Nephron progenitor cell (in vitro differentiated cells): ENCODE data around the gene MYORG.

Source experiments
- DNase-seq: peaks from one replicate; pipeline ENCODE4 v3.0.0; 2021
- H3K27ac Mint-ChIP-seq: 2 replicates; pipeline ENCODE4 v1.8.0; 2021; ENCODE audit warnings: mild to moderate bottlenecking, moderate library complexity, mixed read lengths
- H3K27me3 Mint-ChIP-seq: 2 replicates; pipeline ENCODE4 v1.8.0; 2021; ENCODE audit warnings: mild to moderate bottlenecking, low read depth, mixed read lengths; ENCODE audit not compliant: poor library complexity
- H3K36me3 Mint-ChIP-seq: 2 replicates; pipeline ENCODE4 v1.8.0; 2021; ENCODE audit warnings: low read depth, mixed read lengths
- H3K4me1 Mint-ChIP-seq: 2 replicates; pipeline ENCODE4 v1.8.0; 2021; ENCODE audit warnings: mixed read lengths
- H3K4me3 Mint-ChIP-seq: 2 replicates; pipeline ENCODE4 v1.8.0; 2021; ENCODE audit warnings: mild to moderate bottlenecking, moderate library complexity, mixed read lengths
- H3K9me3 Mint-ChIP-seq: 2 replicates; pipeline ENCODE4 v1.8.0; 2021; ENCODE audit warnings: mild to moderate bottlenecking, moderate library complexity, mixed read lengths
- CTCF ChIP-seq: fragments of 200-600 bp; sonication (generic); IDR thresholded peaks from 2 replicates; pipeline ENCODE4 v1.5.0; 2021; ENCODE audit warnings: antibody characterized with exemption

Gene MYORG

GRCh38 chr9:34409154-34409553 is 32.5 kb upstream of the MYORG start:
- Mint-ChIP-seq H3K27ac (no peak overlapping the region), H3K27me3 (no peaks in the 10 kb centered on the region), H3K4me3 (no peak overlapping the region), H3K9me3 (no peaks in the 10 kb centered on the region), H3K36me3 (no peaks in the 10 kb centered on the region), H3K4me1 (no peaks in the 10 kb centered on the region)
- TF ChIP-seq CTCF = no peak
- no peak for DNase-seq

- Mint-ChIP-seq H3K27ac (no peak overlapping the region), H3K36me3 (no peaks in the 10 kb centered on the region), H3K4me3 (no peak overlapping the region), H3K27me3 (no peaks in the 10 kb centered on the region), H3K4me1 (no peaks in the 10 kb centered on the region), H3K9me3 (no peaks in the 10 kb centered on the region)
- DNase-seq = no peak
- no peak for TF ChIP-seq CTCF
These were observed 31.5 kb upstream of the MYORG start for GRCh38 chr9:34408173-34408572.

- H3K36me3 Mint-ChIP-seq = no peaks in the 10 kb centered on the region
- no peak for DNase-seq
- no peak overlapping the region for H3K27ac Mint-ChIP-seq
- no peak overlapping the region for H3K4me3 Mint-ChIP-seq
- TF ChIP-seq CTCF = no peak
- H3K4me1 Mint-ChIP-seq = no peaks in the 10 kb centered on the region
- peaks cover 3% of the 10 kb centered on the region for H3K27me3 Mint-ChIP-seq
- no peaks in the 10 kb centered on the region for H3K9me3 Mint-ChIP-seq
These were observed 29.5 kb upstream of the MYORG start for GRCh38 chr9:34406219-34406618.

GRCh38 chr9:34405719-34406118 is 29.0 kb upstream of the MYORG start:
- H3K9me3 Mint-ChIP-seq = no peaks in the 10 kb centered on the region
- no peak overlapping the region for H3K27ac Mint-ChIP-seq
- H3K27me3 Mint-ChIP-seq = peaks cover 3% of the 10 kb centered on the region
- no peak for TF ChIP-seq CTCF
- no peaks in the 10 kb centered on the region for H3K36me3 Mint-ChIP-seq
- no peak overlapping the region for H3K4me3 Mint-ChIP-seq
- DNase-seq = no peak
- H3K4me1 Mint-ChIP-seq = no peaks in the 10 kb centered on the region

- DNase-seq = peak; percentile 82
- Mint-ChIP-seq H3K9me3 (no peaks in the 10 kb centered on the region), H3K4me3 (no peak overlapping the region), H3K4me1 (no peaks in the 10 kb centered on the region), H3K27ac (no peak overlapping the region), H3K27me3 (peaks cover 3% of the 10 kb centered on the region), H3K36me3 (no peaks in the 10 kb centered on the region)
- TF ChIP-seq CTCF = peak; percentile 97
These were observed 27.1 kb upstream of the MYORG start for GRCh38 chr9:34403554-34404380.
